H1 (cell line): Measurements from ENCODE around the gene COQ8A. TPM values are rescaled to one million over a fixed set of nuclear protein-coding genes. Genes with fewer than 3 reads are reported as not detected.

ENCODE experiments used
- ASH2L ChIP-seq: fragments of 200-600, 300-600 bp; sonication (generic); IDR thresholded peaks from one replicate; pipeline ENCODE4 v1.7.1; 2017; ENCODE audit warnings: low read length
- BCL11A ChIP-seq, 2 experiments: IDR thresholded peaks; one replicate each; pipeline ENCODE4 v1.6.1; 2011; ENCODE audit warnings: low read depth in 2 of 2, low read length in 2 of 2, mild to moderate bottlenecking in 2 of 2
- BRCA1 ChIP-seq: IDR thresholded peaks from 2 replicates; pipeline ENCODE4 v1.6.1; 2012; ENCODE audit warnings: low read depth, low read length, improper control_type of control experiment
- E2F6 ChIP-seq: IDR thresholded peaks from 2 replicates; pipeline ENCODE4 v1.6.1; 2012; ENCODE audit warnings: inconsistent platforms
- EP300 ChIP-seq, 2 experiments: IDR thresholded peaks; 1 replicate in 1 of 2; 2 replicates in 1 of 2; pipeline ENCODE4 v1.6.1; 2011 to 2012; ENCODE audit warnings: low read depth in 2 of 2, low read length in 2 of 2, mild to moderate bottlenecking in 2 of 2, borderline replicate concordance in 1 of 2, inconsistent platforms in 1 of 2, moderate library complexity in 1 of 2
- JUN ChIP-seq: IDR thresholded peaks from 2 replicates; pipeline ENCODE4 v1.6.1; 2011; ENCODE audit warnings: low read depth, mild to moderate bottlenecking, improper control_type of control experiment, low read length
- KDM1A ChIP-seq: fragments of 200-600, 300-600 bp; sonication (generic); IDR thresholded peaks from 2 replicates; pipeline ENCODE4 v1.7.1; 2016; ENCODE audit warnings: mild to moderate bottlenecking, low read length, borderline replicate concordance
- NRF1 ChIP-seq: IDR thresholded peaks from 2 replicates; pipeline ENCODE4 v1.6.1; 2011; ENCODE audit warnings: mild to moderate bottlenecking, low read depth, low read length, improper control_type of control experiment
- POLR2AphosphoS5 ChIP-seq: IDR thresholded peaks from 2 replicates; pipeline ENCODE4 v1.6.1; 2011; ENCODE audit warnings: low read depth, low read length
- SP4 ChIP-seq: IDR thresholded peaks from 2 replicates; pipeline ENCODE4 v1.6.1; 2012; ENCODE audit warnings: low read length, inconsistent platforms
- polyA plus RNA-seq, 7 experiments: library from polyadenylated mRNA; depleted of rRNA in 3 of 7; stranded (reverse) in 5 of 7; unstranded in 2 of 7; fragments of >200 nt in 5 of 7; fragments of 200-250 nt in 2 of 7; gene quantifications; 1 replicate in 5 of 7; 2 replicates in 1 of 7; 4 replicates in 1 of 7; pipeline versions ENCODE4 v1.2.1 to v1.2.3, GENCODE V29; 2011 to 2013; ENCODE audit warnings: missing spikeins in 2 of 7, mixed read lengths in 2 of 7
- total RNA-seq: library from RNA; stranded (reverse); fragmentation: NEBNext Ultra II Directional; extraction: Animal tissue kit (Norgen Biotek cat#: 25700); gene quantifications from 2 replicates; pipeline ENCODE4 v1.2.1, GENCODE V29; 2021

The COQ8A gene
- total and polyA plus RNA-seq, 2 of the 8 experiments (the other 6 are each of a cell fraction or from before 2014, with no cell fraction given): 28.5 to 38.9 TPM

- TF ChIP-seq BCL11A (IDR thresholded peaks at IDR 0.05; ENCODE audit: low read depth in 2 of 2, low read length in 2 of 2) (no peak), E2F6 (no peak), NRF1 (no peak), ASH2L (no peak), JUN (no peak), BRCA1 (no peak), KDM1A (no peak), POLR2AphosphoS5 (no peak), SP4 (no peak), EP300 (IDR thresholded peaks at IDR 0.05; ENCODE audit: borderline replicate concordance in 1 of 2, low read depth in 2 of 2, low read length in 2 of 2) (no peak)
Measured at GRCh38 chr1:226960944-226961765, 21.1 kb downstream of the COQ8A start (continued).
